OCI-LY1 (cell line): ENCODE results near the gene PHC1.

Experiments
- H2AFZ ChIP-seq: fragments of 200-600 bp; sonication (generic), shearing (Covaris generic); 2 replicates; pipeline ENCODE4 v1.6.0; 2014; ENCODE audit warnings: antibody characterized with exemption, mild to moderate bottlenecking, low read length
- H3F3A ChIP-seq: fragments of 200-600 bp; sonication (generic), shearing (Covaris generic); 2 replicates; pipeline ENCODE4 v1.6.0; 2014; ENCODE audit warnings: mild to moderate bottlenecking, antibody characterized with exemption, low read length, moderate library complexity; ENCODE audit not compliant: insufficient read depth
- H3K27ac ChIP-seq: fragments of 200-600 bp; sonication (generic); 2 replicates; pipeline ENCODE4 v1.5.1; 2014; ENCODE audit warnings: low read length, mixed run types, mild to moderate bottlenecking, low read depth; ENCODE audit not compliant: poor library complexity, severe bottlenecking
- H3K27me3 ChIP-seq: fragments of 200-600 bp; sonication (generic); 2 replicates; pipeline ENCODE4 v1.6.0; 2014; ENCODE audit warnings: antibody characterized with exemption, mild to moderate bottlenecking, low read length, moderate library complexity; ENCODE audit not compliant: insufficient read depth
- H3K36me3 ChIP-seq: fragments of 200-600 bp; sonication (generic); 2 replicates; pipeline ENCODE4 v1.6.1; 2014; ENCODE audit warnings: mild to moderate bottlenecking, antibody characterized with exemption, low read length, moderate library complexity, mixed read lengths; ENCODE audit not compliant: insufficient read depth
- H3K4me1 ChIP-seq: fragments of 200-600 bp; sonication (generic); 2 replicates; pipeline ENCODE4 v1.5.1; 2014; ENCODE audit warnings: mild to moderate bottlenecking, low read length, moderate library complexity; ENCODE audit not compliant: insufficient read depth, severe bottlenecking
- H3K4me2 ChIP-seq: fragments of 200-600 bp; sonication (generic), shearing (Covaris generic); 2 replicates; pipeline ENCODE4 v1.6.1; 2014; ENCODE audit warnings: low read length
- H3K4me3 ChIP-seq: fragments of 200-600 bp; sonication (generic); 2 replicates; pipeline ENCODE4 v1.5.1; 2014; ENCODE audit warnings: low read length, low read depth, mild to moderate bottlenecking, mixed read lengths; ENCODE audit not compliant: poor library complexity, severe bottlenecking
- H3K79me2 ChIP-seq: fragments of 200-600 bp; shearing (Covaris generic); 2 replicates; pipeline ENCODE4 v1.6.1; 2016; ENCODE audit warnings: mixed run types, low read length, mixed read lengths; ENCODE audit not compliant: insufficient read depth
- H3K9ac ChIP-seq: fragments of 200-600 bp; sonication (generic), shearing (Covaris generic); 2 replicates; pipeline ENCODE4 v1.6.1; 2014; ENCODE audit warnings: mild to moderate bottlenecking, low read length, mixed read lengths
- H3K9me2 ChIP-seq: fragments of 200-600 bp; sonication (generic), shearing (Covaris generic); 2 replicates; pipeline ENCODE4 v1.6.1; 2014; ENCODE audit warnings: low read depth, mild to moderate bottlenecking, low read length, mixed read lengths
- H3K9me3 ChIP-seq: fragments of 200-600 bp; shearing (Covaris generic); 2 replicates; pipeline ENCODE4 v1.6.1; 2014; ENCODE audit warnings: low read length, mixed read lengths
- H4K20me1 ChIP-seq: fragments of 200-600 bp; sonication (generic), shearing (Covaris generic); 2 replicates; pipeline ENCODE4 v1.6.0; 2016; ENCODE audit warnings: mild to moderate bottlenecking, low read length; ENCODE audit not compliant: insufficient read depth
- EZH2 ChIP-seq: fragments of 200-600 bp; sonication (generic), shearing (Covaris generic); IDR thresholded peaks from 2 replicates; pipeline ENCODE4 v1.8.0; 2017; ENCODE audit warnings: borderline replicate concordance, mixed run types, mild to moderate bottlenecking, antibody characterized with exemption, low read length, moderate library complexity, mixed read lengths
- TF ChIP-seq, protein P1 (sequence below): fragments of 200-600 bp; sonication (generic), shearing (Covaris generic); IDR thresholded peaks from 2 replicates; pipeline ENCODE4 v1.5.1; 2017; ENCODE audit warnings: mild to moderate bottlenecking, antibody characterized with exemption, low read length, moderate library complexity, mixed read lengths

The PHC1 gene

DNA sequence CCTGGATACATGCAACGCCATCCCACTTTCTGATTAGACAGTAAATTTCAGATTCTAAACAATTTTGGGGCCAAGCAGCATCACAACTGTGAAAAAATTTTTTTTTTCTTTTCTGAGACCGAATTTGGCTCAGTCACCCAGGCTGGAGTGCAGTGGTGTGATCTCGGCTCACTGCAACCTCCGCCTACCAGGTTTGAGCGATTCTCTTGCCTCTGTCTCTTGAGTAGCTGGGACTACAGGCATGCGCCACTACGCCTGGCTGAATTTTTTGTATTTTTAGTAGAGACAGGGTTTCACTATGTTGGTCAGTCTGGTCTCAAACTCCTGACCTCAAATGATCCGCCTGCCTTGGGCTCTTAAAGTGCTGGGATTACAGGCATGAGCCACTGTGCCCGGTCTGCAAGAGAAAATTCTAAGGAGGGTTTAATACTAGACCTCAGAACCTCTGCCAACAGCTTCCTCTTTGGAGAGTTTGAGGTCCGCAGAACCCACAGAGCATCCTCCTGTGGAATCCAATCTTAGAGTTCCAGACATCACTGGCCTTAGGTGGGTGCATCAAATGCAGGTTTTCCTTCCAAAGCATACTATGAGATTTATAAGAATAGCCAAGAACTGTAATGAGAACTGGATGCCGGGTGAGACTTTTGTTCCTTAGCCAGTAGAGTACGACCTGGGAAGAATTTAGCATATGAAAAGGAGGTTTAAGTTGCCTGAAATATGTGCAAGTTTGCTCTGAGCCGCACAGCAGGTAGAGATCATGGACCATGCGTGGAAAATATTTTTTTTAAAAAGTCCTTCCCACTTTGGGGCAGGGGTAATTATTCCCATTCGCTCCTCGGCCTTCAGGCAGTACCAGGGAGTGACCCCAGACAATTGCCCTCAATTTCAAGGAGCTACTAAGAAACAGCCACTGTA lies 7.8 kb upstream of the PHC1 start:
- TF ChIP-seq, protein P1, sequence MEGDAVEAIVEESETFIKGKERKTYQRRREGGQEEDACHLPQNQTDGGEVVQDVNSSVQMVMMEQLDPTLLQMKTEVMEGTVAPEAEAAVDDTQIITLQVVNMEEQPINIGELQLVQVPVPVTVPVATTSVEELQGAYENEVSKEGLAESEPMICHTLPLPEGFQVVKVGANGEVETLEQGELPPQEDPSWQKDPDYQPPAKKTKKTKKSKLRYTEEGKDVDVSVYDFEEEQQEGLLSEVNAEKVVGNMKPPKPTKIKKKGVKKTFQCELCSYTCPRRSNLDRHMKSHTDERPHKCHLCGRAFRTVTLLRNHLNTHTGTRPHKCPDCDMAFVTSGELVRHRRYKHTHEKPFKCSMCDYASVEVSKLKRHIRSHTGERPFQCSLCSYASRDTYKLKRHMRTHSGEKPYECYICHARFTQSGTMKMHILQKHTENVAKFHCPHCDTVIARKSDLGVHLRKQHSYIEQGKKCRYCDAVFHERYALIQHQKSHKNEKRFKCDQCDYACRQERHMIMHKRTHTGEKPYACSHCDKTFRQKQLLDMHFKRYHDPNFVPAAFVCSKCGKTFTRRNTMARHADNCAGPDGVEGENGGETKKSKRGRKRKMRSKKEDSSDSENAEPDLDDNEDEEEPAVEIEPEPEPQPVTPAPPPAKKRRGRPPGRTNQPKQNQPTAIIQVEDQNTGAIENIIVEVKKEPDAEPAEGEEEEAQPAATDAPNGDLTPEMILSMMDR, result no peak
- TF ChIP-seq EZH2, result no peak
- Histone ChIP-seq H2AFZ (no peak overlapping the region), H3K27me3 (no peaks in the 10 kb centered on the region), H3K4me3 (no peak overlapping the region), H3K36me3 (no peaks in the 10 kb centered on the region), H3K27ac (no peak overlapping the region), H3K9ac (no peak overlapping the region), H3K9me2 (no peaks in the 10 kb centered on the region), H3K4me2 (no peak overlapping the region), H3K4me1 (peaks cover 15% of the 10 kb centered on the region), H4K20me1 (no peaks in the 10 kb centered on the region), H3K79me2 (no peaks in the 10 kb centered on the region), H3K9me3 (no peaks in the 10 kb centered on the region), H3F3A (no peaks in the 10 kb centered on the region)

DNA sequence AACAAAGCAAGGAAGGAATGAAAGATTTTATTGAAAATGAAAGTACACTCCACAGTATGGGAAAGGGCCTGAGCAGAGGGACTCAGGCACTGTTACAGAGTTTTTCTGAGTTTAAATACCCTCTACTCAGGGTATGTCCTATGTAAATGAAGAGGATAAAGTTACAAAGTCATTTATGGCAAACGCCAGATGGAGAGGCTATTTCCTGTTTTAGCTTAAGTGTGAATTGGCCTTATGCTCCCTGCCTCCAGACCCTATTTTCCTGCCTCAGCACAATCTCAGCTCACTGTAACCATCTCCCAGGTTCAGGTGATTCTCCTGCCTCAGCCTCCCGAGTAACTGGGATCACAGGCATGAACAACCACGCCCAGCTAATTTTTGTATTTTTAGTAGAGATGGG lies 6.8 kb upstream of the PHC1 start:
- no peak overlapping the region for H3K9ac ChIP-seq
- no peak overlapping the region for H3K4me2 ChIP-seq
- no peaks in the 10 kb centered on the region for H3K79me2 ChIP-seq
- no peak overlapping the region for H3K27ac ChIP-seq
- no peak overlapping the region for H2AFZ ChIP-seq
- H3K9me3 ChIP-seq, result no peaks in the 10 kb centered on the region
- peaks cover 19% of the 10 kb centered on the region for H3K4me1 ChIP-seq
- no peaks in the 10 kb centered on the region for H3K9me2 ChIP-seq
- no peaks in the 10 kb centered on the region for H4K20me1 ChIP-seq
- no peaks in the 10 kb centered on the region for H3F3A ChIP-seq
- TF ChIP-seq, protein P1, result no peak
- TF ChIP-seq EZH2, result no peak
- H3K4me3 ChIP-seq, result no peak overlapping the region
- H3K36me3 ChIP-seq, result no peaks in the 10 kb centered on the region
- H3K27me3 ChIP-seq, result no peaks in the 10 kb centered on the region

DNA sequence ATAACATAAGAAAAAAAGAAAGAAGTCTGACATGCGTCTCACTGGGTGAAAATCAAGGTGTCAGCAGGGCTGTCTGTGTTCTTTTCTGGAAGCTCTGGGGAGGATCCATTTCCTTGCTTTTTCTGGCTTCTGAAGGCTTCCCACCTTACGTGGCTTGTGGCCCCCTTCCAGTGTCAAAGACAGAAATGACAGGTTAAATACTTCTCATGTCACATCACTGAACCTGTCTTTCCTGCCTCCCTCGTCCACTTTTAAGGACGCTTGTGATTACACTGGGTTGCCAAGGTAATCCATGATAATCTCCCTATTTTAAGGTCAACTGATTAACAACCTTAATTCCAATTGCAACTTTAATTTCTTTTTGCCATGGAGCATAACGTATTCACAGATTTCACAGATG lies 4.6 kb upstream of the PHC1 start:
- Histone ChIP-seq H3F3A (peaks cover 7% of the 10 kb centered on the region; the same call in 1 of the 2 replicates), H3K4me2 (no peak overlapping the region), H4K20me1 (no peaks in the 10 kb centered on the region), H3K4me3 (no peak overlapping the region), H3K4me1 (peaks cover 29% of the 10 kb centered on the region), H3K9ac (no peak overlapping the region), H3K27ac (no peak overlapping the region), H3K9me3 (no peaks in the 10 kb centered on the region), H2AFZ (no peak overlapping the region), H3K27me3 (no peaks in the 10 kb centered on the region), H3K79me2 (no peaks in the 10 kb centered on the region), H3K9me2 (no peaks in the 10 kb centered on the region), H3K36me3 (no peaks in the 10 kb centered on the region)
- no peak for TF ChIP-seq EZH2
- TF ChIP-seq, protein P1, result no peak
